ENCODE results near the gene VPS51. TPM values are rescaled to one million over a fixed set of nuclear protein-coding genes. Genes with fewer than 3 reads are reported as not detected.

The VPS51 gene
- total RNA-seq, 1 donor from 2014 or later = 265 TPM

- DNase-seq (ENCODE audit: low read depth in 2 of 2) = no peak
Measured at GRCh38 chr11:65104628-65105027, 8.6 kb downstream of the VPS51 start.

DNA sequence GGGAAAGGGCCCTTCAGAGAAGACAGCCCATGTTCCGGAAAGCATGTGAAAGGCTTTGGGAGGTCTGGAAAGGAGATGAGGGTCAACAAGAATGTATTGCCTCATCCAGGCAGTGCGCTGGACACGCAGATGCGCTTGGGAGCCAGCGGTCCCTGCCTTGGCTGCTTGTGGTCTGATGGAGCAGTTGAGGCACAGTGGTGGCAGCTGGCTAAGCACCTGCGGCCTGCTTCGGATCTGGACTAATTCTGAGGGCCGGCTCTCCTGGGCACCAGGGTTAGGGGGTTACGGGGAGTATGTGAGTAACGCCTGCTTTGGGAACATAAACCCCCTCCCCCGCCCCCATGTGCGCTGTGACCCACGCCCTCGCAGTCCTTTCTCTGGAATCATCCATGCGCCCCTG lies 11.1 kb downstream of the VPS51 start:
- no peak for DNase-seq (ENCODE audit: low read depth in 2 of 2)

GRCh38 chr11:65107751-65108468 lies 11.9 kb downstream of the VPS51 start:
- DNase-seq (ENCODE audit: low read depth in 2 of 2) = no peak

DNA sequence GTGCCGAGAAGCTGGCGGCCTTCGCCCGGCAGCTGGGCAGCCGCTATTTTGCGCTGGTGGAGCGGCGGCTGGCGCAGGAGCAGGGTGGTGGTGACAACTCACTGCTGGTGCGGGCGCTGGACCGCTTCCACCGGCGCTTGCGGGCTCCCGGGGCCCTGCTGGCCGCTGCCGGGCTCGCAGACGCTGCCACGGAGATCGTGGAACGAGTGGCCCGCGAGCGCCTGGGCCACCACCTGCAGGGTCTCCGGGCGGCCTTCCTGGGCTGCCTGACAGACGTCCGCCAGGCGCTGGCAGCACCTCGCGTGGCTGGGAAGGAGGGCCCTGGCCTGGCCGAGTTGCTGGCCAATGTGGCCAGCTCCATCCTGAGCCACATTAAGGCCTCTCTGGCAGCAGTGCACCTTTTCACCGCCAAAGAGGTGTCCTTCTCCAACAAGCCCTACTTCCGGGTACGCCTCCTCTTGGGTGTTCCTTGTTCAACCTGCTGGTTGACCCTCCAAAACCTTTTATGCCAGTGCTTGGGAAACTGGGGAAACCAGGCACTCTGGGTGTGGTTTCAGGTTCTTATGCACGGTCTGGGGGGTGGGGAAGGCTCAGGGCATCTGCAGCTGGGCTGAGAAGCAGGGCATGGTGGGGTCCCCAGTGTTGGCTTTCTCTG lies 12.6 kb downstream of the VPS51 start:
- no peak for DNase-seq (ENCODE audit: low read depth in 2 of 2)

DNA sequence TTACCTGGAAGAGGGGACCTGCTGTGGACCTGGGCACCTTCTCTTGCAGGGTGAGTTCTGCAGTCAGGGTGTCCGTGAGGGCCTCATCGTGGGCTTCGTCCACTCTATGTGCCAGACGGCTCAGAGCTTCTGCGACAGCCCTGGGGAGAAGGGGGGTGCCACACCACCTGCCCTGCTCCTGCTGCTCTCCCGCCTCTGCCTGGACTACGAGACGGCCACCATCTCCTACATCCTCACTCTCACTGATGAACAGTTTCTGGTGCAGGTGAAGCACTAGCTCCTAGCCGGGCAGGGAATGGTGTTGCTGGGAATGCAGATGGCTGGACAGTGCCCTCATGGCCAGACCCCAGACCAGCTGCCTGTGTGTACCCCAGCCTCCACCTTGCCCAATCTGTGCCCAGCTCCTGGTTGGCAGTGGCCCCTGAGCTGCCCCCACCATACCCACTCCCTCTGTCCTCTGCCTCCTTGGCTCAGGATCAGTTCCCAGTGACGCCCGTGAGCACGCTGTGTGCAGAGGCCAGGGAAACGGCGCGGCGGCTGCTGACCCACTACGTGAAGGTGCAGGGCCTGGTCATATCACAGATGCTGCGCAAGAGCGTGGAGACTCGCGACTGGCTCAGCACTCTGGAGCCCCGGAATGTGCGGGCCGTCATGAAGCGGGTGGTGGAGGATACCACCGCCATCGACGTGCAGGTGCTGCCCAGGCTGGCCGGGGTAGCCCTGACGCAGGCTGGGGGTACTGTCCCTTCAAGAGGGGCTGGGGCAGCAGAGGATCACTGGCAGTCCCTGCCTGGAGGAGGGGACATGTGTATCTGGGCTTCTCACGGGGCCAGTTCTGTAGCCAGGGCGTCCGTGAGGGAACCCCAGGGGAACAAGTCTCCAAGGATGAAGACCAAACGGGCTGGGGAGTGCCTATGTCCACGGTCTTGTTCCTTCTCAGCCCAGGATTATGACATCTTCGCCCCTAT lies 13.5 kb downstream of the VPS51 start:
- no peak for DNase-seq (ENCODE audit: low read depth in 2 of 2)

GRCh38 chr11:65110354-65110861 lies 14.4 kb downstream of the VPS51 start:
- DNase-seq (ENCODE audit: low read depth in 2 of 2) = peak; percentile 77 to 82

DNA sequence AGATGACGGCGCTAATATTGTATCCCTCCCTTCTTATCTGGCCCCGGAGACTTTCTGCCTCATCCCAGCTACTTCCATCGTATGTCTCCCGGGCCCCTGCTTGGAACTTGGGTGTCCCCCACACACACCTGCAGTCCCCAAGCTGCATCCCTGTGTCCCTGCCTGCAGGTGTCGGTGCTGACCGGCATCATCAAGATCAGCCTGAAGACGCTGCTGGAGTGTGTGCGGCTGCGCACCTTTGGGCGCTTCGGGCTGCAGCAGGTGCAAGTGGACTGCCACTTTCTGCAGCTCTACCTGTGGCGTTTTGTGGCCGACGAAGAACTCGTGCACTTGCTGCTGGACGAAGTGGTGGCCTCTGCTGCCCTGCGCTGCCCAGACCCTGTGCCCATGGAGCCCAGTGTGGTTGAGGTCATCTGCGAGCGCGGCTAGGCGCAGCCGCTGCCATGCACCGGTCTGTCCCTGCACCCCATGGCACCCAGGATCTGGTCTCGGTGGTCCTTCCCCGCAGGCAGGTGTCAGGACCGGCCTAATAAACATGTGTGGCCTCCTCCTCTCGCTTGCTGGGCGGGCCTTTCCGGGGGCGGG lies 15.2 kb downstream of the VPS51 start:
- no peak for DNase-seq (ENCODE audit: low read depth in 2 of 2)

DNA sequence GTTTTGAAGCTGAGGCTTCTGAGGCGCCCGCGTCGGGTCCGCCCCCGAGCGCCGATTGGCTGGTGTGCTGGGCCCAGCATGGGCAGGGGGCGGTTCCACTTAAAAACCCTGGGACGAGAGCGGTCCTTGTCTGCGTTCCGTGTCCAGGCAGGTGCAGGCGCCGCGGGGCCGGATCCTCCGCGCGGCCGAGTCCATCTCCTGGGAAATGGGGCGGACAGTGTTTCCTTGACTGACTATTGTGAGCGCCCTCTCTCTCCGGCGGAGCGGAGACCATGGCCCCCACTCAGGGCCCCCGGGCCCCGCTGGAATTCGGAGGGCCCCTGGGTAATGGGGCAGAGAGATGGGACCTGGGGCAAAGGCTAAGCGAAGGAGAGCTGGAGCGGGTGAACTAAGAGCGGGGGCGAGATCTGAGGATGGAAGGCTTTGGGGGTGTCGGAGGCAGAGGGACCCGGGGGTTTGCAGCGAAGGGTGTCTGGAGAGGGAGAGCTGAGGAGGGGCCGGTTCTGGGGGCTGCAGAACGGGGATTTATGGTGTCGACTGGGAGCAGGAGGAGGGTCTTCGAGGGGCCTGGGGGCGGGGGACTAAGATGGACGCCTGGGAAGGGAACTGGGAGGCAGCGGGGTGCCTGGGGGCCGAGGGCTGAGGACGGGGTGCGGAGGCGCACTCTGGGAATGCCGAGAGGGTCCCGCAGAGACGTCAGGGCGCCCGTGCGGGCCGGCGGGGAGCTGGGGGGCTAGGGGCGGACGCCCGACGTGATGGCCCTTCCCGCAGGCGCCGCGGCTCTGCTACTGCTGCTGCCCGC lies 15.9 kb downstream of the VPS51 start, which contains the start of gene TM7SF2:
Gene TM7SF2 (plus strand): TSS at position 129 of the 802 bp plus-strand sequence. CDS start 144 bp downstream, at position 273.
- peak; percentile 92 to 95 for DNase-seq (ENCODE audit: low read depth in 2 of 2)

- DNase-seq (ENCODE audit: low read depth in 2 of 2) = peak; percentile 46 to 73
Measured at GRCh38 chr11:65112546-65113360, 16.7 kb downstream of the VPS51 start.

GRCh38 chr11:65113361-65113756 lies 17.3 kb downstream of the VPS51 start:
- peak in 1 of 2 donors; percentile 28 for DNase-seq (ENCODE audit: low read depth in 2 of 2)

GRCh38 chr11:65113839-65114238 lies 17.8 kb downstream of the VPS51 start:
- DNase-seq (ENCODE audit: low read depth in 2 of 2) = no peak

GRCh38 chr11:65114538-65115171 lies 18.6 kb downstream of the VPS51 start:
- no peak for DNase-seq (ENCODE audit: low read depth in 2 of 2)

DNA sequence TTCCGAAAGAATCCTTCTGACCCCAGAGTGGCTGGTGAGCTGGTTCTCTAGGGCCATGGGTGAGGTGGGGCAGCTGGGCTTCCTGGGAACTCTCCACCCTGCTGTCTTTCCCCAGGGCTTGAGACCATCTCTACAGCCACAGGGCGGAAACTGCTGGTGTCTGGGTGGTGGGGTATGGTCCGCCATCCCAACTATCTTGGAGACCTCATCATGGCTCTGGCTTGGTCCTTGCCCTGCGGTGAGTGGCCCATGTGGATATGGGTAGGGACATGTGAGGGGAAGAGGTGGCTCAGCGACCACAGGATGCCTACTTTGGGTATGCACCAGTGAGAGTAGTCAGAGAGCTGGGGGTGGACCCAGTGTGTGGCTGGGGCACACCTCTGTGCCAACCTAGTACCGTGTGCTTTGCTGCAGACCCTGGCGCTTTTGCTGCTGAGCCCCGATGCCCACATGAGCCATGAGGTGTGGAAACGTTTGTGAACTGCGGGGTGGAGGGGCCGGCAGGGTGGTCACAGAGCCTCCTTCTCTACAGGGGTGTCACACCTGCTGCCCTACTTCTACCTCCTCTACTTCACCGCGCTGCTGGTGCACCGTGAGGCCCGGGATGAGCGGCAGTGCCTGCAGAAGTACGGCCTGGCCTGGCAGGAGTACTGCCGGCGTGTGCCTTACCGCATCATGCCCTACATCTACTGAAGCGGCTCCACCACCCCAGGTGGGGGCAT lies 19.5 kb downstream of the VPS51 start:
- no peak for DNase-seq (ENCODE audit: low read depth in 2 of 2)

GRCh38 chr11:65116370-65117205 lies 20.6 kb downstream of the VPS51 start:
- peak; percentile 51 to 61 for DNase-seq (ENCODE audit: low read depth in 2 of 2)

GRCh38 chr11:65117206-65118096 lies 21.4 kb downstream of the VPS51 start, which contains the start of gene ZNHIT2:
TSS of gene ZNHIT2 (minus strand) at chr11:65117701. CDS start at chr11:65117653, 48 bp downstream.
- DNase-seq (ENCODE audit: low read depth in 2 of 2) = peak; percentile 99

DNA sequence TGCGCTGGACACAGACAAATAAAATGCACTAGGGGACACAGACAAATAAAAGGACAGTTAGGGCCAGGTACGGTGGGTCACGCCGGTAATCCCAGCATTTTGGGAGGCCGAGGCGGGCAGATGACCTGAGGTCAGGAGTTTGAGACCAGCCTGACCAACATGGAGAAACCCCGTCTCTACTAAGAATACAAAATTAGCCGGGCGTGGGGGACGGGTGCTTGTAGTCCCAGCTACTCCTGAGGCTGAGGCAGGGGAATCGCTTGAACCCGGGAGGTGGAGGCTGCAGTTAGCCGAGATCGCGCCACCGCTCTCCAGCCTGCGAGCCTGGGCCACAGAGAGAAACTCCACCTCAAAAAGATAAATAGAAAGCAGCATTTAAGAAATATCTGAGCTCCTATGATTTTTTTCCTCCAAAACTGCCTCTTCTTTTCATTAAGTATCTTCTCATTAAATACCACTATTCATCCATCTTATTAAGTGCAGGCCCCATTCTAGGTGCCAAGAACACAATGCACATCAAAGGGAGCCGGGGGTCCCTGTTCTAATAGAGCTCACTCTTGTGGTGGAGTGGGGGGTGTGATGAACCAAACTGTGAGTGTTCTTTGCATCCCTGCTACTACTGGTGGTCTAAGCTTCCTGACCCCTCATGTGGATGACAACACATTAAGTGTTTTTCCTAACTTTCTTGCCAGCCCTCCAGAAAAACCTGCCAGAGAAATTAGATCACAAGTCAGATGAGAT lies 22.3 kb downstream of the VPS51 start:
- DNase-seq (ENCODE audit: low read depth in 2 of 2) = no peak

Data from lung microvascular endothelial cell (primary cell).